NCI-H748 treated with DMSO at 0.1 percent for 48 hours (cell line): Measurements from ENCODE around the gene IL31RA.
A peak's percentile ranks its signal among the peaks of the same experiment; 100 is the strongest.
"Not testable (repeated sequence)": the region's sequence is repeated elsewhere in the genome, so short reads cannot be mapped to it uniquely, and the experiment has no call there.

Source experiments
- DNase-seq: peaks from one replicate; lab custom pipeline; 2025; lab: John Stamatoyannopoulos, UW

IL31RA gene

GRCh38 chr5:55925712-55926111, 74.6 kb downstream of the IL31RA start:
- no peak for DNase-seq

GRCh38 chr5:55926476-55926875, 75.3 kb downstream of the IL31RA start:
- DNase-seq = no peak

- no peak for DNase-seq
These were observed 76.9 kb downstream of the IL31RA start for GRCh38 chr5:55927861-55928655.

GRCh38 chr5:55929020-55929799, 78.1 kb downstream of the IL31RA start:
- DNase-seq = no peak

- DNase-seq = no peak
These were observed 81.5 kb downstream of the IL31RA start for GRCh38 chr5:55932700-55933099.

- DNase-seq = no peak
These were observed 82.4 kb downstream of the IL31RA start for GRCh38 chr5:55933377-55934114.

GRCh38 chr5:55934115-55934613, 83.0 kb downstream of the IL31RA start:
- no peak for DNase-seq

GRCh38 chr5:55934720-55935119, 83.6 kb downstream of the IL31RA start:
- DNase-seq = no peak

GRCh38 chr5:55935371-55935770, 84.2 kb downstream of the IL31RA start:
- DNase-seq = no peak

- peak; percentile 52 for DNase-seq
These were observed 85.0 kb downstream of the IL31RA start for GRCh38 chr5:55936100-55936693.

GRCh38 chr5:55937598-55937997, 86.4 kb downstream of the IL31RA start:
- not testable (repeated sequence) for DNase-seq

GRCh38 chr5:55941154-55941553, 90.0 kb downstream of the IL31RA start:
- not testable (repeated sequence) for DNase-seq

GRCh38 chr5:55959208-55959607, 108.1 kb downstream of the IL31RA start:
- DNase-seq = no peak

- no peak for DNase-seq
These were observed 109.6 kb downstream of the IL31RA start for GRCh38 chr5:55960779-55961178.

GRCh38 chr5:55965525-55965924, 114.4 kb downstream of the IL31RA start:
- no peak for DNase-seq

- no peak for DNase-seq
These were observed 115.1 kb downstream of the IL31RA start for GRCh38 chr5:55966284-55966683.

GRCh38 chr5:55969956-55970355, 118.8 kb downstream of the IL31RA start:
- no peak for DNase-seq
